ENCODE measurements around the gene GPR108. TPM values are rescaled to one million over a fixed set of nuclear protein-coding genes. Genes with fewer than 3 reads are reported as not detected.

The GPR108 gene
- total RNA-seq, 4 donors from 2014 or later, result 44.0 to 68.8 (median 60.1) TPM

DNA sequence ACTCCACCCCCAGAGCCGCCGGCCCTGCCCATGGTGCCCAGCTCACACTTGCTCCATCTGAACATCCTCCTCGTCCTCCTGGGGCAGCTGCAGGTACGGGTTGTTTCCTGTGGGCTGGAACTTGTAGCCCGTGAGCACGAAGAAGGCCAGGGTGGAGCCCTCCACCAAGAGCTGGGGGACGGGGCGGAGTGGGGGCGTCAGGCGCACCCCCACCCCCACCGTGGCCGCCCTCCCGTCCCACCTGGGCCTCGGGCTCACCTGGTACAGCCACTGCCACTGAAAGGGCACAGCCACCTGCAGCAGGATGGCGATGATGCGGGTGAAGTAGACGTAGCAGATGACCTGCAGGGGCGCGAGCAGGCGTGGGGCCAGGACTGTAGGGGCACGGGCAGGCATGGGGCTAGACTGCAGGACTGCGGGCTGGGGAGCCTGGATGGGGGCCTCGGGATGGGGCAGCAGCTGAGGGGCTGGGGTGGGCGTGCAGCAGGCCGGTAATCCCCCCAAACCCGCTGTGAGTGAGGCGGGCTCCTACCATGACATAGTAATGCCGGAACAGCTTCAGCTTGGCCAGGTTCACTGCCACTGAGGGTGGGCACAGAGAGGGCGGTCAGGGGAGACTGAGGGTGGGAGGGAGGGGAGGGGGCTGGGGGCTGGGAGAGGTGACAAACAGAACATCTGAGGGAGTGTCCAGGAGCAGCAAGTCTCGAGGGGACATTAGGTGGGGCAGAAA, 6.3 kb downstream of the GPR108 start:
- no peak for ATAC-seq
- Histone ChIP-seq H3K9me3 (no peaks in the 10 kb centered on the region), H3K36me3 (peaks cover 0 to 49% of the 10 kb centered on the region in 2 donors), H3K4me3 (no peak overlapping the region), H3K27ac (peak overlapping the region in 2 of 4 donors; percentile 27 to 43), H3K4me1 (peaks cover 0 to 20% (median 9%) of the 10 kb centered on the region in 3 donors), H3K27me3 (no peaks in the 10 kb centered on the region)
- 65% methylated on average over 10 of the region's 30 CpGs; no CpG with 5 or more reads in 1 of the 2 donors for WGBS, 2 donors (ENCODE audit: low coverage in 1 of 2)
- TF ChIP-seq EP300 (IDR thresholded peaks at IDR 0.05) (no peak), POLR2A (IDR thresholded peaks at IDR 0.05) (no peak), CTCF (IDR thresholded peaks at IDR 0.05) (no peak), POLR2AphosphoS5 (IDR thresholded peaks at IDR 0.05) (no peak)

- Histone ChIP-seq H3K27ac (peak overlapping the region in 2 of 4 donors; percentile 27 to 43), H3K9me3 (no peaks in the 10 kb centered on the region), H3K27me3 (peaks cover 4% of the 10 kb centered on the region), H3K36me3 (peaks cover 0 to 49% of the 10 kb centered on the region in 2 donors), H3K4me3 (peak overlapping the region in 1 of 2 donors; percentile 19), H3K4me1 (peaks cover 0 to 16% (median under 1%) of the 10 kb centered on the region in 3 donors)
- peak; percentile 65 for ATAC-seq
- TF ChIP-seq CTCF (IDR thresholded peaks at IDR 0.05), result no peak
- TF ChIP-seq EP300 (IDR thresholded peaks at IDR 0.05), result no peak
- TF ChIP-seq POLR2A (IDR thresholded peaks at IDR 0.05), result no peak
- TF ChIP-seq POLR2AphosphoS5 (IDR thresholded peaks at IDR 0.05), result no peak
- WGBS, 2 donors (ENCODE audit: low coverage in 1 of 2), result 80% methylated on average over 5 of the region's 27 CpGs; no CpG with 5 or more reads in 1 of the 2 donors
These were observed 7.1 kb downstream of the GPR108 start for GRCh38 chr19:6730153-6730804.

DNA sequence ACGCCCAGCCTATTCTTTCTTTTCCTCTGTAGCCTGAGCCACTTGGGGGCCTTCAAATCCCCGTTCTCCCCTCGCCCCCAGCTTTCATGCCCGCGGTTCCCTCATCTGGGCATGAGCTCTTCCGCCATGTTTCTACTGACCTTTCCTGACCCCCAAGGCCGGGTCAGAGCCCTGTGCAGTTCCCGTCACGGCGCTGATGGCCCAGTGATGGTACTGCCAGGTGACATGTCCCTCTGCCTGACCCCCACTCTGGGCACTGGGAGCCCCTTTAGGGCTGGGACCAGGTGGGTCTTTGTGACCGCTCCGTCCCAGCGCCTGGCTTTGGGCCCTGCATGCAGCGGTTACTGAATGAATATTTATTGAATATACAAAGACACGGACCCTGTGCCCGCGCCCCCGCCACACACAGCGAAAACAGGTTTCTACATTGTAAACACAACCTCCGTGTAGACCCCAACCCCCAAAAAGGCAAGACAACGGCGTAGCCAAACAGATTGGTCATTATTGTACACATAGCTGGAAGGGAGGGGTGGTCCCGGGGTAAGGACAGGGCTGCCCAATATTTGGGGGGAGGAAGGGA, 7.7 kb downstream of the GPR108 start:
- peak overlapping the region in 1 of 2 donors; percentile 19 for H3K4me3 ChIP-seq
- peak overlapping the region in 2 of 4 donors; percentile 2 to 43 for H3K27ac ChIP-seq
- no peak for ATAC-seq
- peaks cover 0 to 18% (median 0%) of the 10 kb centered on the region in 3 donors for H3K4me1 ChIP-seq
- H3K36me3 ChIP-seq, result peaks cover 0 to 49% of the 10 kb centered on the region in 2 donors
- H3K27me3 ChIP-seq, result peaks cover 4% of the 10 kb centered on the region
- no peaks in the 10 kb centered on the region for H3K9me3 ChIP-seq
- 77 to 88% methylated on average over 3 to 13 of the region's 23 CpGs for whole genome bisulfite sequencing, 2 donors (ENCODE audit: low coverage in 1 of 2)
- no peak for TF ChIP-seq POLR2A (IDR thresholded peaks at IDR 0.05)
- TF ChIP-seq CTCF (IDR thresholded peaks at IDR 0.05), result no peak
- no peak for TF ChIP-seq EP300 (IDR thresholded peaks at IDR 0.05)
- no peak for TF ChIP-seq POLR2AphosphoS5 (IDR thresholded peaks at IDR 0.05)

DNA sequence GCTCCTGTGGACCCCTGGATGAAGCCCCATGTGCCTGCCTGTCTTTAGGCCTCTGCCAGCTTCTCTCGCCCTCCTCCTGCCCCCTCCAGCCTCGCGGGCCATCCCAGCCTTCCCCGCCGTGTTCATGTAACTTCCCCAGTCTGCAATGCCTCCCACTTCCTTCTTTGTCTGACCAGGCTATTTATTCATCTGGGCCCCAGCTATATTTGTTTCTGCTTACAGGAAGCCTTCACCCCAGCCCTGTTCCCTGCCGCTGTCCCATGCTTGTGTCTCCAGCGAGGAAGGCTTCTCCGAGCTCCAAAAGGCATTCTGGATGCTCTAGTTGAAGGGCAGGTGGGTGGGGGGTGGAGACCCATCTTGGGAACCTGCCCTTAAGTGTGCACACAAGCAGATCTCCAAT, 9.0 kb downstream of the GPR108 start:
- no peak for ATAC-seq

More for the DNA sequence above, 9.0 kb downstream of the GPR108 start:
- peaks cover 0 to 38% of the 10 kb centered on the region in 2 donors for H3K36me3 ChIP-seq
- H3K4me3 ChIP-seq, result no peak overlapping the region
- H3K9me3 ChIP-seq, result no peaks in the 10 kb centered on the region
- H3K27ac ChIP-seq, result no peak overlapping the region
- TF ChIP-seq CTCF (IDR thresholded peaks at IDR 0.05) (no peak), POLR2A (IDR thresholded peaks at IDR 0.05) (no peak), POLR2AphosphoS5 (IDR thresholded peaks at IDR 0.05) (no peak), EP300 (IDR thresholded peaks at IDR 0.05) (no peak)
- WGBS, 2 donors (ENCODE audit: low coverage in 1 of 2), result 16 to 38% methylated on average over 5 to 6 of the region's 8 CpGs
- H3K4me1 ChIP-seq, result peaks cover 0 to 9% (median 1%) of the 10 kb centered on the region in 3 donors
- peaks cover 4% of the 10 kb centered on the region for H3K27me3 ChIP-seq
